GM18507 (cell line): ENCODE results near the gene FAM193A.
A peak's percentile ranks its signal among the peaks of the same experiment; 100 is the strongest.
"Not testable (repeated sequence)": the region's sequence is repeated elsewhere in the genome, so short reads cannot be mapped to it uniquely, and the experiment has no call there.

Experiments used
- DNase-seq: peaks from one replicate; pipeline ENCODE4 v3.0.0; 2011; ENCODE audit warnings: low read depth; ENCODE audit not compliant: insufficient read length; ENCODE audit errors: extremely low spot score
- FAIRE-seq: peaks from 2 replicates; lab custom pipeline; 2011; peaks lifted over from hg19 to GRCh38; lab: Jason Lieb, UNC

Gene FAM193A

DNA sequence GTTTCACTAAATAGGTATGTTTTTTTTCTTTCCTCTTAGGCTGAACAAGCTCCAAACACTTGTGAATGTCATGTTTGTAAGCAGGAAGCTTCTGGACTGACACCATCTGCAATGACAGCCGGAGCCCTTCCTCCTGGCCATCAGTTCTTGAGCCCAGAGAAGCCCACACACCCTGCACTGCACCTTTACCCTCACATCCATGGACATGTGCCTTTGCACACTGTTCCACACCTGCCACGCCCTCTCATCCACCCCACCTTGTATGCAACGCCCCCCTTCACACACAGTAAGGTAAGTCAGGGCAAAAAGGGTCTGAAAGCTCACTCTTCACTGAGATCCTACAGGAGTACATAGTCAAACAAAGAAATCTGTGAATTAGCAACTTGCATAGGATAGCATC, 135.6 kb downstream of the FAM193A start:
- DNase-seq = no peak
- FAIRE-seq = no peak

DNA sequence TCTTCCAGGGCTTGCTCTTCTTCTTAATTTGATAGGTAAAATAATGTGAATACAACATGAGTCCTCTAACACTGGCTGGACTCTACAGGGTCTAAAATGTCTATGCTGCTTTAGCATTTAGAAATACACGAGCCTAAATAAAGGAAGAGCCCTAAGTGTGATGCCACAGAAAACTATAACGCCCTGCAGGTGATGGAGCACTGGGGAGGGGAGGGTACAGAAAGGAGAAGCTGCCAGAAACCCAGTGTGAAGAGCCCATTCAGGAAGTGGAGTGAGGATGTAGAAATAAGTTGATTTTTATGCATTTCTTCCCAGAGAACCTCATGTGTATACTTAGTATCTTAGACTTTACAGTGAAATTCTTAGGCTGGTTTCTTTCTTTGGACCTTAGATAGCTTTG, 136.3 kb downstream of the FAM193A start:
- FAIRE-seq (no peak), DNase-seq (no peak)

GRCh38 chr4:2673157-2673556, 136.7 kb downstream of the FAM193A start:
- peak; percentile 38 for FAIRE-seq

DNA sequence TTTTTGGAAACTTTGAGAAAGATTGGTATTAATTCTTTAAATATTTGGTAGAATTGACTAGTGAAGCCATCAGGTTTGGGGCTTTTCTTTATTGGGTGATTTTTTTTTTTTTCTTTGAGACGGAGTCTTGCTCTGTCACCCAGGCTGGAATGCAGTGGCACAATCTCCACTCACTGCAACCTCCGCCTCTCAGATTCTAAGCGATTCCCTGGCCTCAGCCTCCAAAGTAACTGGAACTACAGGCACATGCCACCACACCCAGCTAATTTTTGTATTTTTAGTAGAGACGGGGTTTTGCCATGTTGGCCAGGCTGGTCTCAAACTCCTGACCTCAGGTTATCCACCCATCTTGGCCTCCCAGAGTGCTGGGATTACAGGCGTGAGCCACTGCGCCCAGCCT, 143.3 kb downstream of the FAM193A start:
- not testable (repeated sequence) for DNase-seq, FAIRE-seq

More at GRCh38 chr4:2673157-2673556, 136.7 kb downstream of the FAM193A start:
- no peak for DNase-seq

DNA sequence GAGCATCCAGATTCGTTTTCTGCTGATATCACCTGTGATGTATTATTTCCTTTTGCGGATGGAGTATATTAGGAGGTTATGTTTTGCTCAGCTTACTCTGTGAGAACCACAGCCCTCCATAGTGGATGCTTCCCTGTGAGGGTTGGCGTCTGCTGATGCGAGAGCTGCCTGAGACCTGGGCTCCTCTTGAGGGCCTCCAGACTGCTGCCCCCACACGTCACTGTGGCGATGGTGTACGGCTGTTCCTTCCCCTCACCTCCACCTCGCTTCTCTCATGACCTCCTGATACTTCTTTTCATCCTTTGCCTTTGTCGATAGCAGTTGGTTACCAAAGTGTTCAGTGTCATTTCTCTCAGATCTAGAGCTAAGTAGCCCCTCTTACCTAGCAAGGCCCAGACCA, 148.0 kb downstream of the FAM193A start:
- DNase-seq (no peak), FAIRE-seq (no peak)

- no peak for FAIRE-seq
Measured at GRCh38 chr4:2685541-2685940, 149.1 kb downstream of the FAM193A start.

GRCh38 chr4:2686379-2687265, 150.2 kb downstream of the FAM193A start:
- FAIRE-seq (no peak), DNase-seq (no peak)

More at GRCh38 chr4:2685541-2685940, 149.1 kb downstream of the FAM193A start:
- no peak for DNase-seq

- no peak for FAIRE-seq
Measured at GRCh38 chr4:2688281-2688680, 151.8 kb downstream of the FAM193A start.

DNA sequence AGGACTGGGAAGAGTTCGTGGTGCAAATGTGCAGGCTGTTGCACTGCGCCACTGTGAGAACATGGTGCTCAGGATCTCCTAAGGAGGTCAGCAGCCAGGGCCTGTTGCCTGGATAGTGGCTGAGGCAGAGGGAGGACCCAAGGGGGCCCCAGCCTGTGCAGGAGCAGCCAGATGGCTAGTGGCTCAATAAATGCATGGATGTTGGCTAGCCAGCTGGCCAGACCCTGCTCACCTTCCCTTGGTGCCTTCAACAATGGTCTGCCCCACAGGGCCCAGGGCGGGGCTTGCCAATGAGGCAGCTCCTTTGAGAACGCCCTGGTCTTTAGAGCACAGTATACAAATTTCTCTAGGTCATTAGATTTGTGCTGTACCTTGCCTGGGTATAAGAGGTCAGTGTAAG, 152.2 kb downstream of the FAM193A start:
- DNase-seq = no peak
- no peak for FAIRE-seq

More at GRCh38 chr4:2688281-2688680, 151.8 kb downstream of the FAM193A start:
- DNase-seq = no peak

GRCh38 chr4:2689114-2689513, 152.7 kb downstream of the FAM193A start:
- no peak for FAIRE-seq
- DNase-seq = no peak

DNA sequence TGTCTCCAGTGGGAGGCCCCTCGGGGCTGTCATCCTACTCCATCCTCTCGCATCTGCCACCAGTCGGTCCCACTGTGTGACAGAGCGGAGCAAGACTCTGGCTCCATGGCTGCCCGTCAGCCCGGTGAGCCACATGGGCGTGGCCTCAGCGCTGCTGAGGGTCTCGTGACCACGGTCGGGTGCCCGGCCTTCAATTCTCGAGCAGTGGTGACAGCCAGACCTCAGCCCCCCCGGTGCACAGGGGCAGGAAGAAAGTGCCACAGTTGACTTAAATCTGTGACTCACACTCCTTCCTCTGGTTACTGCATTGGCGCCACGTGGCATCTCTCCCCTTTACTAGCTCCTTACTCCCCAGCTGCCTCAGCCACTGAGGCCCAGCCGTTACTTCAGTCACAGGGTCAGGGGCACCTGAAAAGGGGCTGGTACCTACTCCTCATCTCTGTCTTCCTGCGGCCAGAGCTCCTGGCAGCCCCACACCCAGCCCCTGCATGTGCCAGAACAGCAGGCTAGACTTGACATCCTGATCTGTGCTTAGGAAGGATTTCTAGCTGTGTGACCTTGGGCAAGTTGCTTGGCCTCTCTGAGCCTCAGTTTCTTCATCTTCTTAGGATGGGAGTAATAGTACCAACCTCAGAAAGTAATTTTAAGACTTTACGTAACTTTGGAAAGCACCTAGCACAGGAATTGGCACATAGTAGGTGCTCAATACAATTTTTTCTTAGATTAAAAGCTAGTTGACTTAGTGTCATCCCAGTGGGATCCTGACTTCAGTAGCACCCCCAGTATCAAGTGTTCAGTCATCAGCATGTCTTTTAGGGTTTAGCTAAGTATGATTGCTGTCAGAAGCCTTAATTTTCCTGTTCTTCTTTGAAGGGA, 153.6 kb downstream of the FAM193A start:
- peak; percentile 69 for FAIRE-seq
- DNase-seq = peak; percentile 38

GRCh38 chr4:2691313-2691712, 154.9 kb downstream of the FAM193A start:
- DNase-seq = no peak
- FAIRE-seq = no peak

- FAIRE-seq = peak; percentile 84
- no peak for DNase-seq
Measured at GRCh38 chr4:2691952-2692435, 155.5 kb downstream of the FAM193A start.

- FAIRE-seq (no peak), DNase-seq (no peak)
Measured at GRCh38 chr4:2694691-2695090, 158.2 kb downstream of the FAM193A start.

GRCh38 chr4:2695346-2696060, 159.1 kb downstream of the FAM193A start:
- FAIRE-seq (no peak), DNase-seq (no peak)

DNA sequence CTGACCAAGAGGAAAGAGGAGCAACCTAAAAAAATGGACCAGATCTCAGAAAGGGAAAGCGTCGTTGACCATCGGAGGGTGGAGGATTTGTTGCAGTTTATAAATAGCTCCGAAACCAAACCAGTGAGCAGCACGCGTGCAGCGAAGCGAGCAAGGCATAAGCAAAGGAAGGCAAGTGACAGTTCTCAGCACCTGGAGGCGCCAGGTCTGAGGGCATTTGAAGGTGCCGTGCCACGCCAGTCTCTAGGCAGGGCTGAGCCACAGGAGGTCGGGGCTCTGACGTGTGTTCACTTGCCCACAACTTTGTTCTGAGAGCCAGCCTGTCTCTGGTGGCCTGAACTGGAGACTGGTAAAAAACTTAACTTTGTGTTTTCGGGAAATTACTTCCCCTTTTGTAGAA, 160.0 kb downstream of the FAM193A start:
- peak; percentile 99 for FAIRE-seq
- peak; percentile 71 for DNase-seq

- peak; percentile 5 for FAIRE-seq
- no peak for DNase-seq
Measured at GRCh38 chr4:2697995-2698414, 161.6 kb downstream of the FAM193A start.

DNA sequence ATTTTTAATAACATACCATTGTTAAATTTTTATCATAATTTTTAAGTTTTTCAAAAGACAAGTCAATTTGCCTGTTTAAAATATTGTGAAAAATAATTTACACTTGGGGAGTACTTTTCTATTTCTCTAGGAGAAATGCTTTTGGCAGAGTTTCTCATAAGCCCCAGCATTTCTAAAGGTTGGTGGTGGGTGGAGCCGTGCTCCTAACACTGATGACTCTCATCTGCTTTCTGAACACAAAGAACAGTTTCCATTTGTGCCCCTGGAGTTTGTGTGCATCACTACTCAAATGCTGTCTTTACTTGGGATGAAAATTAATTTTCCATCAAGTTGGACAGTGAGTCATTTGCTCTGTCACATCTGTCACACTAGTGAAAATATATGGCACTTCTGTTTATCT, 162.1 kb downstream of the FAM193A start:
- FAIRE-seq (no peak), DNase-seq (no peak)

GRCh38 chr4:2698951-2699505, 162.6 kb downstream of the FAM193A start:
- no peak for DNase-seq
- no peak for FAIRE-seq
